NCI-H2171 (cell line): ENCODE data around the gene ZNF763.
"Not testable (repeated sequence)": the region's sequence is repeated elsewhere in the genome, so short reads cannot be mapped to it uniquely, and the experiment has no call there.

Source experiments
- DNase-seq: peaks from one replicate; lab custom pipeline; 2025; lab: John Stamatoyannopoulos, UW

Gene ZNF763

DNA sequence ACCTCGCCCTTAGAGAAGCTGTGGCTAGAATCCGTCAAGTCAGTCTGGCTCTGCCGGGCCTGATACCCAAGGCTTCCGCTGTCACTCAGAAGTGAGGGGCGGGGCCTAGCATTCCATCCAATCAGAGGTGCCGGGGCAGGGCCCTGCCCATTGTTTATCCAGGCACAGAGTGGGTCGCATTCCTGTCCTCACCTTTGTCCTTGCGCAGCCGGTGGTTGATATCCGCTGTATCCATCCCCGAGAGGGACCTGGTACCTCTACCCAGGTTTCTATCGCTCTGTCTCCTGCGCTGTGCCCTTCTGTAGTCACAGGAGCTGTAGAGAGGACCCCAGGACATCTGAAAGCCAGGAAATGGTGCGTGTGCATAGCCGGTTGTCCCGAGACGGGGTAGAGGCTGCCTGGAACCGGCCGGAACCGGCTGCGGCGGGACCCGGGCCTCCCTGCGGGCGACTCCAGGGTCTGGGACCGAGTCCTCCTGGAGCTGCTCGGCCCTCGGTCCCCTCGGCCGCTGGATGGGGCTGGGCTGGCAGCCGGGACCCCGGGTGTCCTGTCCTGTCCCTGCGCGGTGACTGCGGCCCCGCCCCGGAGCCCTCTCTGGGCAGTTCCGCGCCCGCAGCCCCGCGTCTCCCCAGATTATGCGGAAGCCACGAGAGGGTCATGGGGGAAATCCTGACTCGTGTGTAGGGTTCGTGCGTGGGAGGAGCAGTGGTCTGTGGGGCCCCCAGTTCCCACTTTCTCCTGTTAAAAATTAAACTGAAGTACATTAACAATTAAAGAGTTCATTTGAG is at the start of gene ZNF763:
ZNF763 (plus strand) TSS at position 183 of the 788 bp plus-strand sequence; CDS start at position 352, 169 bp downstream.
- DNase-seq = no peak

DNA sequence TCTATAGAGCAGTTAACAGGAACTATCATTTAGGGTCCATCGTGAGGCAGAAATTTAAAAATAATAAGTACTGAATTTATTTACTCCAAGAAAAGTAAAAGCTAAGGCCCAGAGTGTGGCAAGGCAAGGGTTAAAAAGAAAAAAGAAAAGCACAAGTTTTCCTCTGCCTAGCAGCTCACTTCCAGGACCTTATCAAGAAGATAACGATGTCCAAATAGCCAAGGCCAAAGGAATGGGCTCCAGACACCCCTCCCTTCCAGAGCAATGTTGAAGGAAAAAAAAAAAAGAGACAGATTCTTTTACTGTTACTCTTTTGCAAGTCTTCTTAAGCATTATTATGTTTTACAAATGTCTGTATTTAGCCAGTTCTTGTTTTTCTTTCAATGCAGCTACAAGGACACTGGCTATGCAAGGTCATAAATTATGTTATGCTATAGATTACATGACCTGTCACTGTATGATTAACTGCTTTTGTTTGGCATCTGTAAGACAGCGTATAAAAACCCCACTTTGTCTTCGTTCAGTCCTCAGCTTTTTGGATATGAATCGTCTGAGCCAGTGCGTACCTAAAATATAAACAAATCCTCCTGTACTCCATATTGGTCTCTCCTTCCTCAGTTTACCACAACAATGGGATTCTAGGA is 42.9 kb upstream of the ZNF763 start:
- DNase-seq = no peak

DNA sequence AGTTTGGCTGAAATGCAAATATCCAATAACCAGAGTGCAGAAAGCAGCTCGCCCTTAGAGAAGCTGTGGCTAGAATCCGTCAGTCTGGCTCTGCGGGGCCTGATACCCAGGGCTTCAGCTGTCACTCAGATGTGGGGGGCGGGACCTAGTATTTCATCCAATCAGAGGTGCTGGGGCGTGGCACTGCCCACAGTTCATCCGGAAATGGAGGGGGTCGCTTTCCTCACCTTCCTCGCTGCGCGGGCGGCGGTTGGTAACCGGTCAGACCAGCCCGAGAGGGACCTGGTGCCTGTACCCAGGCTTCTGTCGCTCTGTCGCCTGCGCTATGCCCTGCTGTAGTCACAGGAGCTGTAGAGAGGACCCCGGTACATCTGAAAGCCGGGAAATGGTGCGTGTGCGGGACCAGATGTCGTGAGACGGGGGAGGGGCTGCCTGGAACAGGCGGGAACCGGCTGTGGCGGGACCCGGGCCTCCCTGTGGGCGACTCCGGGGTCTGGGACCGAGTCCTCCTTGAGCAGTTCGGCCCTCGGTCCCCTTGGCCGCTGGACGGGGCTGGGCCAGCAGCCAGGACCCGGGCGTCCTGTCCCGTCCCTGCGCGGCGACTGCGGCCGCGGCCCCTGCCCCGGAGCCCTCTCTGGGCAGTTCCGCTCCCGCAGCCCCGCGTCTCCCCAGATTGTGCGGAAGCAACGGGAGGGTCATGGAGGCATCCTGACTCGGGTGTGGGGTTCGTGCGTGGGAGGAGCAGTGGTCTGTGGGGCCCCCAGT is 39.8 kb upstream of the ZNF763 start, which contains the start of gene ZNF700:
ZNF700 (plus strand) TSS at position 222 of the 765 bp plus-strand sequence; CDS start at position 326, 104 bp downstream.
- DNase-seq = peak; percentile 86

DNA sequence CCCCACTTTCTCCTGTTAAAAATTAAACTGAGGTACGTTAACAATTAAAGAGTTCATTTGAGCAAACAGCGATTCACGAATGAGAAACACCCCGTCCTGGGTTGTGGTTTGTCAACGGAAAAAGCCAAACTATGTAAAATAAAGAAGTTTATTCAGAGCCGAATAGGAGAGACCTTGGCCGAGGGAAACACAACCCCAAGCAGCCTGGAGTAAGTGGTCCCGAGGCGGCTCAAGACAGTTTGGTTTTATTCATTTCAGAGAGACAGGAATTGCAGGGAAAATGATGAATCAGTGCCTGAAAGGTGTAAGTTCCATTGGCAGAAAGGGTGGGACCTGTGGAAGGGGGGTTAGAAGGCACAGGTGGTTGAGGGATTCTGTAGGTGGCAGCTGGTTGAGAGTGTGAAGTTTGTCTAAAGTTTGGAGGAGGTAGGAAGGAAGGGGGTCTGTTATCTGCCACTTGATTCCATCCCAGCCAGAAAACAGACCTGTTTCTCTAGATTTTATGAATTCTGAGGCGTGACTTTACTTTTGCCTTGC is 39.1 kb upstream of the ZNF763 start:
- not testable (repeated sequence) for DNase-seq

DNA sequence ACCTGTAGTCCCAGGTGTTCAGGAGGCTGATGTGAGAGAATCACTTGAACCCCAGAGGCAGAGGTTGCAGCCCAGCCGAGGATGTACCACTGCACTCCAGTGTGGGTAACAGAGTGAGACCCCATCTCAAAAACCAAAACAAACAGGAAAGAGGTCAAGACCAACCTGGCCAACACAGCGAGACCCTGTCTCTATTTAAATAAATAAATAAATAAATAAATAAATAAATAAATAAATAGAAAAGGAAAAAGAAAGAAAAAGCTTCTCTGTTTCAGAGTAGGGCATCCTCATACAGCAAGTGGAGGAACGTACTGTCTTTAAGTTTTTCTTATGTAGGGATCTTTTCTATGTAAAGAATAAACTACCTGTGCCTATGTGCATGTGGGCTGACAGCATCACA is 37.6 kb upstream of the ZNF763 start:
- DNase-seq = no peak

DNA sequence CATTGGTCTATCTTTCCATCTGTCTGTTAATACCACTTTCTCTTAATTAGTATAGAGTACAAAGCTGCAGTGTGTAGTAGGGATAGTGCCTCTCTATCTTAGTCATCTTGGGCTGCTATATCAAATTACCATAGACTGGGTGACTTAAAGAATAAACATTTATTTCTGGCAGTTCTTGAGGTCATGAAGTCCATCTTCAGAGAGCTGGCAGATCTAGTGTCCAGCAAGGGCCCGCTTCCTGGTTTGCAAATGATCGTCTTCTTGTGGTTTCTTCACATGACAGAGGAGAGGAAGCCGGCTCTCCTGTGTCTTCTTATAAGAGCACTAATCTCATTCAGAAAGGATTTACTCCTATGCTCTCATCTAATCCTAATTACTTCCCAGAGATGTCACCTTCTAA is 33.8 kb upstream of the ZNF763 start:
- DNase-seq = no peak

DNA sequence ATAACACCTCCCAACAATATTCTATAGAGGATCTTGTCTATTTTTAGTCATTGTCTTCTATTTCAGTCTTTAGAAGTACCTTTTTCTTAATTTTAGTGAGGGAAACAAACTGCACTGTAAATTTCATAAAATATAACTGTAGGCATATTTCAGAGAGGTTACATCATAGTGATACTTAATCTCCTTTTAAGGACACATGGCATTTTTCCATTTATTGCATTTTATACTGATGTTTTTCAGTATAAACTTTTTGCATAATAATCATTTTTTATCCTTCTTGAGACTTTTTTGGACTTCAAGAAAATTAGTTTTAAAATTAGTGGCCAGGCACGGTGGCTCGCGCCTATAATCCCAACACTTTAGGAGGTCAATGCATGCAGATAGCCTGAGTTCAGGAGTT is 33.3 kb upstream of the ZNF763 start:
- no peak for DNase-seq

DNA sequence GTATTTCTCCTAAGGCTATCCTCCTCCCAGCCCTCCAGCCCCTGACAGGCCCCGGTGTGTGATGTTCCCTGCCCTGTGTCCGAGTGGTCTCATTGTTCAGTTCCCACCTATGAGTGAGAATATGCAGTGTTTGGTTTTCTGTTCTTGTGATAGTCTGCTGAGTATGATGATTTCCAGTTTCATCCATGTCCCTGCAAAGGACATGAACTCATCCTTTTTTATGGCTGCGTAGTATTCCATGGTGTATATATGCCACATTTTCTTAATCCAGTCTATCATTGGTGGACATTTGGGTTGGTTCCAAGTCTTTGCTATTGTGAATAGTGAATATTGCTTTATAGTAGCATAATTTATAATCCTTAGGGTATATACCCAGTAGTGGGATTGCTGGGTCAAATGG is 29.0 kb upstream of the ZNF763 start:
- DNase-seq = not testable (repeated sequence)

DNA sequence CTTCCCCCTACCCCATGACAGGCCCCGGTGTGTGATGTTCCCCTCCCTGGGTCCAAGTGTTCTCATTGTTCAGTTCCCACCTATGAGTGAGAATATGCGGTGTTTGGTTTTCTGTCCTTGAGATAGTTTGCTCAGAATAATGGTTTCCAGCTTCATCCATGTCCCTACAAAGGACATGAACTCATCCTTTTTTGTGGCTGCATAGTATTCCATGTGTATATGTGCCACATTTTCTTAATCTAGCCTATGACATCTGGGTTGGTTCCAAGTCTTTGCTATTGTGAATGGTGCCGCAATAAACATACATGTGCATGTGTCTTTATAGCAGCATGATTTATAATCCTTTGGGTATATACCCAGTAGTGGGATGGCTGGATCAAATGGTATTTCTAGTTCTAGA is 26.5 kb upstream of the ZNF763 start:
- DNase-seq = not testable (repeated sequence)

DNA sequence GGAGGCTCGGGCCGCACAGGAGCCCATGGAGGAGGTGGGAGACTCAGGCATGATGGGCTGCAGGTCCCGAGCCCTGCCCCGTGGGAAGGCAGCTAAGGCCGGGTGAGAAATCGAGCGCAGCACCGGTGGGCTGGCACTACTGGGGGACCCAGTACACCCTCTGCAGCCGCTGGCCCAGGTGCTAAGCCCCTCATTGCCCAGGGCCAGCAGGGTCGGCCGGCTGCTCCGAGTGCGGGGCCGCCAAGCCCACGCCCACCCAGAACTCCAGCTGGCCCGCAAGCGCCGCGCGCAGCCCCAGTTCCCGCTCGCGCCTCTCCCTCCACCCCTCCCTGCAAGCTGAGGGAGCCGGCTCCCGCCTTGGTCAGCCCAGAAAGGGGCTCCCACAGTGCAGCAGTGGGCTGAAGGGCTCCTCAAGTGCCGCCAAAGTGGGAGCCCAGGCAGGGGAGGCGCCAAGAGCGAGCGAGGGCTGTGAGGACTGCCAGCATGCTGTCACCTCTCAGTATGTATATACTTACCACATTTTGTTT is 23.4 kb upstream of the ZNF763 start:
- not testable (repeated sequence) for DNase-seq

DNA sequence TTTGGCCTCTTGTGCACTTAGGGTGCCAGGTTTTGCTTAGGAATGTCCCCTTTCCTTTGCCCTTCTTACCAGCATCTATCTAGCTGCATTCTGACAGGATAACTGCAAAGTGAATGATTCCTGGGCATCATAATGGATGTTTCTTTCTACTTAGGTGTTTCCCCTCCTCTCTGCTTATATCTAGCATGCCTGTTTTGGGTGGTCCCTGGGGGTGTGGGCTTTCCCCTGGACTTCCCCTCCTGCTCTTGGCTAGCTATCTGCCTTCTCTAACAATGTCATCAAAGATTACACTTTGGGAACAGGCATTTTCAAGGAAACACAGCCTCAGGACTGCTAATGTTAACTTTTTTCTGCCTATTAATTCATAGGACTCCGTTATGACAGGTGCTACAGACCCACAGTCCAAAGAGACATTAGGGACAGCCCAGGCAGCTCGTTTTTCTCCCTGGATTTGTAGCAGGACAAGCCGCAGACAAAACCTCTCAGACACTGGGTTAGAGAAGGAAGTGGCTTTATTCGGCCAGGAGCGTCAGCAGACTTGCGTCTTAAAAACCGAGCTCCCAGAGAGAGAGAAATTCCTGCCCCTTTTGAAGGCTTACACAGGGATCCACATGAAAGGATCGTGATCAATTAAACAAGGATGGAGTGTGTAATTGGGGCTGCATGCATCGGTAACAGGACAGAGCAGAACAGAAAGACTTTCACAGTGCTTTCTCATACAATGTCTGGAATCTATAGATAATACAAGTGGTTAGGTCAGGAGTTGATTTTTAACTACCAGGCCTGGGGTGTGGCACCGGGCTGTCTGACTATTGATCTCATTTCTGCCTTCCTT is 22.6 kb upstream of the ZNF763 start:
- no peak for DNase-seq

DNA sequence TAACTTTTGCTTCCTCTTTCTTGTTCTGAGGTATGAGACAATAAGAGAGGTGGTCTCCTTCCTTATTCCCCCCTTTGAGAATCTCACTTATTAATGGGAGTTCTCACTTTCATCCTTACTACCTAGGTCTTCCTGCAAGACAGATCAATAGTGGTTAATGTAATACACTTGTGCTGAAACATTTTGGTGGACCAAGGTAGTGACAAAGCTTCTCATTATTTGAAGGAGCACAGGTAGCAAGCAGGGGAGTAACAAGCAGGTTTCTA is 22.1 kb upstream of the ZNF763 start:
- no peak for DNase-seq

DNA sequence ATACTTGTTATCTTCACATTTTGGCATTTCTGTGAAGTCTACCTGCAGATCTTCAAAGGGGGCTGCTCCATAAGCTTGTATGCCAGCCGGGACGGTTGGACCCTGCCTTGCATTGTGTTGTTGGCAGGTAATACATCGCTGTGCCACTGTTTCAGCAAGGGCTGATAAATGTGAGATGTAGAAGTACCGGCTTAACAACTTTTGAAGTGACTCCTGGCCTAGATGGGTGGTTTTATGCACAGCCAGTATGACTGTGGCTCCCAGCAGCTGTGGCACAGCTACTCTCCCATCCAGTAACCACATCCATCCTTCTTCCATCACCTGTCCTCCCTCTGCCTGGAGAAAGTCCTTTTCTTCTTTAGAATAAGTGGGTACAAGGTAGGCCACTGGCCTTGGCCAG is 20.2 kb upstream of the ZNF763 start:
- no peak for DNase-seq

DNA sequence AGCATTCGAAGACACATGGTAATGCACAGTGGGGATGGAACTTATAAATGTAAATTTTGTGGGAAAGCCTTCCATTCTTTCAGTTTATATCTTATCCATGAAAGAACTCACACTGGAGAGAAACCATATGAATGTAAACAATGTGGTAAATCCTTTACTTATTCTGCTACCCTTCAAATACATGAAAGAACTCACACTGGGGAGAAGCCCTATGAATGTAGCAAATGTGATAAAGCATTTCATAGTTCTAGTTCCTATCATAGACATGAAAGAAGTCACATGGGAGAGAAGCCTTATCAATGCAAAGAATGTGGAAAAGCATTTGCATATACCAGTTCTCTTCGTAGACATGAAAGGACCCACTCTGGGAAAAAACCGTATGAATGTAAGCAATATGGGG is 16.2 kb upstream of the ZNF763 start:
- DNase-seq = no peak

DNA sequence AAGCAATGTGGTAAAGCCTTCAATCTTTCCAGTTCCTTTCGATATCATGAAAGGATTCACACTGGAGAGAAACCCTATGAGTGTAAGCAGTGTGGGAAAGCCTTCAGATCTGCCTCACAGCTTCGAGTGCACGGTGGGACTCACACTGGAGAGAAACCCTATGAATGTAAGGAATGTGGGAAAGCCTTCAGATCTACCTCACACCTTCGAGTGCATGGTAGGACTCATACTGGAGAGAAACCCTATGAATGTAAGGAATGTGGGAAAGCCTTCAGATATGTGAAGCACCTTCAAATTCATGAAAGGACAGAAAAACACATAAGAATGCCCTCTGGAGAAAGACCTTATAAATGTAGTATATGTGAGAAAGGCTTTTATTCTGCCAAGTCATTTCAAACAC is 15.6 kb upstream of the ZNF763 start:
- DNase-seq = no peak

DNA sequence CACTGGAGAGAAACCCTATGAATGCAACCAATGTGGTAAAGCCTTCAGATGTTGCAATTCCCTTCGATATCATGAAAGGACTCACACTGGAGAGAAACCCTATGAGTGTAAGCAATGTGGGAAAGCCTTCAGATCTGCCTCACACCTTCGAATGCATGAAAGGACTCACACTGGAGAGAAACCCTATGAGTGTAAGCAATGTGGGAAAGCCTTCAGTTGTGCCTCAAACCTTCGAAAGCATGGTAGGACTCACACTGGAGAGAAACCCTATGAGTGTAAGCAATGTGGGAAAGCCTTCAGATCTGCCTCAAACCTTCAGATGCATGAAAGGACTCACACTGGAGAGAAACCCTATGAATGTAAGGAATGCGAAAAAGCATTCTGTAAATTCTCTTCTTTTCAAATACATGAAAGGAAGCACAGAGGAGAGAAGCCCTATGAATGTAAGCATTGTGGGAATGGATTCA is 15.2 kb upstream of the ZNF763 start:
- DNase-seq = not testable (repeated sequence)

DNA sequence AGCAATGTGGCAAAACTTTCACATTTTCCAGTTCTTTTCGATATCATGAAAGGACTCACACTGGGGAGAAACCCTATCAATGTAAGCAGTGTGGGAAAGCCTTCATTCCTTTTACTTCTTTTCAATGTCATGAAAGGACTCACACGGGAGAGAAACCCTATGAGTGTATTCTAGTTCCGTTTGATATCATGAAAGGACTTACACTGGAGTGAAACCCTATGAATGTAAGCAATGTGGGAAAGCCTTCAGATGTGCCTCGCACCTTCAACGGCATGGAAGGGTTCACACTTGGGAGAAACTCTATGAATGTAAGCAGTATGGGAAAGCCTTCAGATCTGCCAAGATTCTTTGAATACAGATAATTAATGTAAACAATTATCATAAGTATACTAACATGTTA is 14.5 kb upstream of the ZNF763 start:
- DNase-seq = no peak

DNA sequence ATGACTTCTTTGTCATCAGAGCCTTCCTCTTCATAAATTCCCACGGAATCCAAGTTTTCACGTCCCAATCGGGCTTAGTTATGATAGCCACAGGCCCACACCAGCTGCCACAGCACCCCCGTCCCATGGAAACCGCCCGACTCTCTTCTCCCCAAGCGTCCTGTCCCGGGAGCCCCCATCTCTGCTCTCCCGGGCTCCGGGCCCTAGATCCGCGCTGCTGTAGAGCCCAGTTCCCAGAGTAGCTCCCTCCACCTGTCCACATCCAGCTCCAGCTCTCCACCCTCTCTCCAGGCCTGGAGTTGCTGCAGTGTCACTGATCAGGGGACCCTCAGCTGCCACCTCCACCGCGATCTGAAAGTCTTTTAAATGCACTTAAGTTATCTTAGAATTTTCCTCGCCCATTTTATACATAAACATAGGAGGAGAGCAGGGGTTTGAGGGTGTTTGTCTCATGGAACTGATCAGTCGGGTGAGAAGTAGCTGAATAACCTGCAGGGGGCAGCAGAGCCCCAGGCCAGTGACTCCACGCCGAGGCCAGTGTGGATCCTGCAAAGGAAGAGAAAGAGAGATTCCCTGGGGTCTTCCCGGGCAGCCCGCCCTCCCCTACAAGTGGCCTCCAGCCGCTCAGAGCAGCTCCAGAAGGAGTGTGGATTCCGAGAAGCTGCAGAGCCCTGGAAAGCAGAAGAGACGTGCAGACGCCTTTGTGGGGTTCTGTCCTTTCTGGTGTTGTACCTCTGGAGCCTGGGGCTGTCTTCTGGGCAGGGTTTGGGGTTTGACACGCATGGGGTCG is 1.1 kb upstream of the ZNF763 start:
- DNase-seq = no peak

DNA sequence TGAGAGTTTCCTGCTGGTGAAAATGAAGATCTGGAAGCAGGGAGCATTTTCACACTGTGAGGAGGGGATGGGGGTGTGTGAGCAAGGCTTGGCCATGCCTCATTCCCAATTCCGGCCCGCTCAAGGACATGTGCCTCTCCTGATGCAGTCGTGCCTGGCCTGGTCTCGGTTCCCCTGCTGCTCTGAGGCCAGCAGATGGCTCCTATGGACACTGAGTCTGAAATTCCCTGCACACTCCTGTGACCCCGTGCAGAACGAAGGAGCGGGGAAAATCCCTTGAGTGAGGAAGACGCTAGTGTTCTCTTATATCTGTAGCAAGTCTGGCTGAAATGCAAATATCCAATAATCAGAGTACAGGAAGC is 363 bp upstream of the ZNF763 start:
- DNase-seq = no peak

DNA sequence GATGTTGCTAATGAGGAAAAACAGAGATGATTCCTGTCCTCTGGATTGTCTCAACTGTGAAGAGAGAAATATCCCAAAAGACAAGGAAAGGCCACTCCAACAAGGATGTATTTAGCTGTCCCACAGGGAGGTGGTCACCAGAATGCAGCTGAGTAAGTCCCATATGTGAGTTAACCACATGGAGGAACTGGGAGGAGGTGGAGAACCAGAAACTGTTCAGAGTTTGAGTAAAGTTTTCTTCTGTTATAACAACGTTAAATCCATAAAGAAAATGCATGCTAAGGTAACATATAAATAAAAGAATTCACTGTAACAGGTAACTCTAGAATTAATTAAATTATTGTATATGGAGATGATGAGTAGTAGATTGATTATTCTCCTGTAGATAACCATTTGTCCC is 5.3 kb downstream of the ZNF763 start:
- no peak for DNase-seq

DNA sequence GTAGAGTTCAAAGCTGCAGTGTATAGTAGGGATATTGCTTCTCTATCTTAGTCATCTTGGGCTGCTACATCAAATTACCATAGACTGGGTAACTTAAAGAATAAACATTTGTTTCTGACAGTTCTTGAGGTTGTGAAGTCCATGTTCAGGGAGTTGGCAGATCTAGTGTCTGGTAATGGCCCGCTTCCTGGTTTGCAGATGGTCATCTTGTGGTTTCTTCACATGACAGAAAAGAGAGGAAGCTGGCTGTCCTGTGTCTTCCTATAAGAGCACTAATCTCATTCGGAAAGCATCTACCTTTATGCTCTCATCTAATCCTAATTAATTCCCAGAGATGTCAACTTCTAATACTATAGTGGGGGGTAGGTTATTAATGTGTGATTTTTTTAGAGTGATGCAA is 6.2 kb downstream of the ZNF763 start:
- DNase-seq = no peak
